GM10266 (cell line): ENCODE measurements around the gene EHD4.
A peak's percentile ranks its signal among the peaks of the same experiment; 100 is the strongest.

ENCODE experiments used
- DNase-seq: peaks from one replicate; pipeline ENCODE4 v3.0.0; 2012; ENCODE audit errors: extremely low spot score
- CTCF ChIP-seq: IDR thresholded peaks from 2 replicates; pipeline ENCODE4 v1.5.1; 2012; ENCODE audit warnings: mild to moderate bottlenecking, low read depth; ENCODE audit not compliant: control insufficient read depth, insufficient read depth; ENCODE audit errors: missing control alignments

Gene EHD4

GRCh38 chr15:41865490-41866055 lies 106.8 kb downstream of the EHD4 start:
- TF ChIP-seq CTCF, result no peak
- DNase-seq, result no peak

- no peak for DNase-seq
- no peak for TF ChIP-seq CTCF
Measured at GRCh38 chr15:41862515-41863116, 109.7 kb downstream of the EHD4 start.

- TF ChIP-seq CTCF, result no peak
- DNase-seq, result no peak
Measured at GRCh38 chr15:41861736-41862356, 110.5 kb downstream of the EHD4 start.

- TF ChIP-seq CTCF, result peak; percentile 36
- DNase-seq, result no peak
Measured at GRCh38 chr15:41860049-41860828, 112.1 kb downstream of the EHD4 start.

- DNase-seq, result no peak
- TF ChIP-seq CTCF, result no peak
Measured at GRCh38 chr15:41858756-41859155, 113.6 kb downstream of the EHD4 start.

GRCh38 chr15:41857316-41857715 lies 115.0 kb downstream of the EHD4 start:
- TF ChIP-seq CTCF, result no peak

More at GRCh38 chr15:41857316-41857715, 115.0 kb downstream of the EHD4 start:
- no peak for DNase-seq
